Activated naive CD4-positive, alpha-beta T cell treated with anti-CD3 and anti-CD28 coated beads, Interleukin-2, amount 50 U/mL, for 72 hours (primary cell): ENCODE results near the gene VWA8. TPM values are rescaled to one million over a fixed set of nuclear protein-coding genes. Genes with fewer than 3 reads are reported as not detected.
"Not testable (repeated sequence)": the region's sequence is repeated elsewhere in the genome, so short reads cannot be mapped to it uniquely, and the experiment has no call there.

Experiments used
- ATAC-seq, 2 donors: fragments of 150-1000 bp; cut with Tn5 transposase; 2 replicates each; pipeline ENCODE4 v1.10.0; 2021; ENCODE audit warnings: mild to moderate bottlenecking in 2 of 2, moderate library complexity in 2 of 2
- DNase-seq, 2 donors: peaks; one replicate each; pipeline ENCODE4 v3.0.0; 2021 to 2022; ENCODE audit warnings: low spot score in 2 of 2
- H3K27ac Mint-ChIP-seq, 2 donors: one replicate each; pipeline ENCODE4 v1.8.0; 2022; ENCODE audit warnings: mild to moderate bottlenecking in 2 of 2, mixed read lengths in 2 of 2
- H3K36me3 Mint-ChIP-seq, 2 donors: one replicate each; pipeline ENCODE4 v1.8.0; 2022; ENCODE audit warnings: mixed read lengths in 2 of 2
- H3K9me3 Mint-ChIP-seq, 2 donors: one replicate each; pipeline ENCODE4 v1.8.0; 2022; ENCODE audit warnings: mixed read lengths in 2 of 2
- total RNA-seq, 2 donors: library from RNA; stranded (reverse); gene quantifications; one replicate each; pipeline ENCODE4 v1.2.3, GENCODE V29; 2022

Gene VWA8
- total RNA-seq, 2 donors from 2014 or later: 11.8 to 23.7 TPM

DNA sequence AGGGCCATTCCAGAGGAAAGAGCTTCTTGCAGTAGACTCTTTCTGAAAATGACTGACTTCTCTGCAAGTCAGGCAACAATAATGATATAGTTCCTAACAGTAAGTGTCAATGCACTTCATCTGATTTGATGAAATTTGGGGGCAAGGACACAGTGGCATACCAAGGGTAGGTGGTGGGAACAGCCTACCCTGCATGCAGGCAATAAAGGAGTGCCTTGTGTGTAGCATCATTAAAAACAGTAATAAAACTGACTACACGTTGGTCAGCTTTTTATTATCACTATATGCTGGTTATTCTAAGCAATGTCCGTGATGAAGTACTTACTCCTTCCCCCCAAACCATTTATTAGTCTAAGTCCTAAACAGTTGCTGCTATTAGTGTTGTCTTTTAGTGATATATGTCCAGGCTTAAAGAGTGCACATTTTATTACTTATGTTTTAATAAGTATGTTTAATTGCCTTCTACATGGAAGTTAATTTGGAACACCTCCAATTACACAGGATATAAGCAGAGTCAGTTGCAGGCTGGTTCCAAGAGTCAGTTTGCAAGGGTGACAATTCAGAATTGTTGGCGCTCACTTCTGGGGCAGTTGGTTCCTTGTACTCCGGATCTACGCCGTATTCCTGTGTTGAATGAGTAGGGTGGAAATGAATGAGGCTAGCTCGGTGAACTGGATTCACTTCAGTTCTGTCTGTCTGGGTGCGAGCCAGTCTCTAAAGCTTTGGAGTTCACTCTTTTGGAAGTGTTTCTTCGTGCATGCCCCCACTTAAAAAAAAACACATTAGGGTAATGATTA, 419.6 kb downstream of the VWA8 start:
- ATAC-seq (no peak), DNase-seq (no peak)
- Mint-ChIP-seq H3K36me3 (peaks cover 15 to 24% of the 10 kb centered on the region in 2 donors), H3K9me3 (peaks cover 5 to 11% of the 10 kb centered on the region in 2 donors), H3K27ac (no peak overlapping the region)

DNA sequence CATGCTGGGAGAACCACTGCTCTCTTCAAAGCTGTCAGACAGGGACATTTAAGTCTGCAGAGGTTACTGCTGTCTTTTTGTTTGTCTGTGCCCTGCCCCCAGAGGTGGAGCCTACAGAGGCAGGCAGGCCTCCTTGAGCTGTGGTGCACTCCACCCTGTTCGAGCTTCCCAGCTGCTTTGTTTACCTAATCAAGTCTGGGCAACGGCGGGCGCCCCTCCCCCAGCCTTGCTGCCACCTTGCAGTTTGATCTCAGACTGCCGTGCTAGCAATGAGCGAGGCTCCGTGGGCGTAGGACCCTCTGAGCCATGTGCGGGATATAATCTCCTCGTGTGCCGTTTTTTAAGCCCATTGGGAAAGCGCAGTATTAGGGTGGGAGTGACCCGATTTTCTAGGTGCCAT, 420.7 kb downstream of the VWA8 start:
- Mint-ChIP-seq H3K9me3 (peaks cover 5 to 11% of the 10 kb centered on the region in 2 donors), H3K36me3 (peaks cover 15 to 24% of the 10 kb centered on the region in 2 donors)
- DNase-seq, H3K27ac Mint-ChIP-seq, ATAC-seq: not testable (repeated sequence)

GRCh38 chr13:41533266-41534052, 427.4 kb downstream of the VWA8 start:
- DNase-seq (no peak), ATAC-seq (no peak)
- no peak overlapping the region for H3K27ac Mint-ChIP-seq
- H3K9me3 Mint-ChIP-seq: no peaks in the 10 kb centered on the region
- peaks cover 0 to 5% of the 10 kb centered on the region in 2 donors for H3K36me3 Mint-ChIP-seq

GRCh38 chr13:41528021-41528420, 432.9 kb downstream of the VWA8 start:
- Mint-ChIP-seq H3K27ac (peak overlapping the region in 1 of 2 donors; percentile 46), H3K36me3 (peaks cover 0 to 8% of the 10 kb centered on the region in 2 donors), H3K9me3 (peaks cover 4 to 6% of the 10 kb centered on the region in 2 donors)
- no peak for ATAC-seq
- no peak for DNase-seq

DNA sequence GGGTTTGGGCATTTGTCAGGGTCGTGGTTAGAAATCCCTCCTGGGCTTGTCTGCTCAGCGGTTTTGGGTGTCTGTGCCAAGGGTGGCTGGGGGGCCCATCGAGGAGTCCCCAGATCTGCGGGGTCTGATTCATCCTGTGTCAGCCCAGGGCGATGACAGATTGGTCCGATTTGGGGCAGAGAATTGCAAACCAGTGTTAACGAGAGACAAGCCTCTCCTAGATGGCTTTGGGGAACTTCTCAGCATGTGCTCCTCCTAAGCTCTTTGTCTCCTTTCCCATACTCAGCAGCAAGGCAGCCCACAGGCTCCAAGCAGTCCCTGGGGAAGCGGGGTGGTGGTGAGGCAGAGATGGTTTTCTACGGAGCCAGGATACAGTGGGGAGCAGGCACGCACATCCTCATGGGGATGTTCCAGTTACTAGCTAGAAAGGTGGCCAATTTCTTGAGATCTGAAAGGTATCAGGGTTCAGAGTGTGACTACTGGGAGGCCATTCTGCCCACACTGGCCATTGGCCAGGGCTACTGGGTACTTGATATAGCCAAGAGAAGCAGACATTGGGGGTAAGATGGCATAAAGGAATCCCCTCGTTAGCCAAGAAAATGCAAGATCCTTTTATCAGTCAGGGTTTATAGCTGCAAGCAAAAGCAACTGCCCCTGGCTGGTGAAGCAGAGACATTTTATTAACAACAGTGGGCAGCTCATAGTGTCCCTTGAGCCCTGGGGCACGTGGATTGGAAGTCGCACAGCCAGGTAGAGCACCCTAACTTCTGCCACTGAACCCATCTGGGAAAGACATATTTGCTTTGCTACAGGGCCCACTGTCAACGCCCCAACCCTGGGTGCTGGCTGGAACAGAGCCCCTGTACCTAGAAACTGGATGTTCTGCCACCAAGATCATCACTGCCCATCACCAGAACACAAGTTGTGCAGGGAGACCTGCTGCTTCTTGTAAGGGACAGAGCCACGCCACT, 440.0 kb downstream of the VWA8 start:
- ATAC-seq (no peak), DNase-seq (no peak)
- Mint-ChIP-seq H3K27ac (peak overlapping the region in 1 of 2 donors; percentile 5), H3K9me3 (peaks cover 4 to 30% of the 10 kb centered on the region in 2 donors), H3K36me3 (peaks cover 0 to 19% of the 10 kb centered on the region in 2 donors)

DNA sequence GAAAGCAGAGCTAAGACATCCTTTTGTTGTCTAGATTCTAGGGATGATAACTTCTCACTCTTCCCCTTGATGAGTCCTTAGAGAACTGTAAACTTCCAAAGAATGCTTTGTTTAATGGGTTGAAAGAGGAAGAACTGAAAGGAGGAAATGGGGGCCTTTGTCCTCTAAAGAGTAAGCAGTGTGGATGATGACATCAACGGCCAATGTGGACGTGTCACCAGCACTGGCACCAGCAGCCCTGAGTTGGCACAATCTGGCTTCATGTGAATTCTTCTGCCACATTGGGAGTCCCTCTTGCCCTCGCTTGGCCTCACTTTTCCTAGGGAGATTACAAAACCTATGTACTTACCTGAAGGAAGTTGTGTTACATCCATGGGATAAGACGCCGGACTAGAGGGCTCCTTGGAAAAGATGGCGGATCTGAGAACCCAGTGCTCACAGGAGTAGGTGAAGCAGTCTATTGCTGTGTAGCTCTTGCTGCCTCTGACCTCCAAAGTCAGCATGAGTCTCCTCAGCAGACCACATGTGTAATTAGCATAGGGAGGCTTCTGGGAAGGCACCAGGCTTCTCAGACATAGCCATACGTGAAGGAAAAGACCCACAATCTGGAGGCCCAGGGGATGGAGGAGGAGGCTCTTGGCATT, 440.8 kb downstream of the VWA8 start:
- H3K36me3 Mint-ChIP-seq: peaks cover 0 to 16% of the 10 kb centered on the region in 2 donors
- ATAC-seq (no peak), DNase-seq (no peak)

More for the DNA sequence above, 440.8 kb downstream of the VWA8 start:
- Mint-ChIP-seq H3K9me3 (peaks cover 2 to 27% of the 10 kb centered on the region in 2 donors), H3K27ac (peak overlapping the region; percentile 5 to 77)

Other genes starting within 250 kb of the VWA8 start
- gene DGKH, start 87.5 kb upstream of the VWA8 start, total RNA-seq: 10 to 100 TPM; 21.0 to 25.4 TPM